ENCODE data around the gene KLC4.
A peak's percentile ranks its signal among the peaks of the same experiment; 100 is the strongest.
"Not testable (repeated sequence)": the region's sequence is repeated elsewhere in the genome, so short reads cannot be mapped to it uniquely, and the experiment has no call there.

KLC4 gene

GRCh38 chr6:43081043-43081442 is 21.6 kb downstream of the KLC4 start:
- Histone ChIP-seq H3K4me3 (ENCODE audit: insufficient read length, low read depth) (no peak overlapping the region), H3K9ac (ENCODE audit: insufficient read length, low read depth) (no peak overlapping the region), H3K36me3 (ENCODE audit: insufficient read depth, insufficient read length, low read length) (peaks cover 11% of the 10 kb centered on the region), H3K4me1 (ENCODE audit: insufficient read depth, insufficient read length) (peaks cover 8% of the 10 kb centered on the region), H3K27me3 (ENCODE audit: insufficient read depth, insufficient read length) (no peaks in the 10 kb centered on the region), H3K9me3 (ENCODE audit: insufficient read depth, low read length) (no peaks in the 10 kb centered on the region)
- no peak for TF ChIP-seq SUZ12 (IDR thresholded peaks at IDR 0.05; ENCODE audit: extremely low read depth, insufficient read depth, insufficient read length)
- no peak for TF ChIP-seq ZNF274 (IDR thresholded peaks at IDR 0.05; ENCODE audit: low read depth, low read length)
- no peak for TF ChIP-seq YY1 (IDR thresholded peaks at IDR 0.05; ENCODE audit: insufficient read depth, insufficient read length)
- no peak for DNase-seq (ENCODE audit: low read depth, low spot score)

- H3K4me3 ChIP-seq (ENCODE audit: insufficient read length, low read depth); H3K27me3 ChIP-seq (ENCODE audit: insufficient read depth, insufficient read length); DNase-seq (ENCODE audit: low read depth, low spot score); H3K4me1 ChIP-seq (ENCODE audit: insufficient read depth, insufficient read length); H3K9ac ChIP-seq (ENCODE audit: insufficient read length, low read depth); H3K9me3 ChIP-seq (ENCODE audit: insufficient read depth, low read length): not testable (repeated sequence)
- peaks cover 11% of the 10 kb centered on the region for H3K36me3 ChIP-seq (ENCODE audit: insufficient read depth, insufficient read length, low read length)
Observed at GRCh38 chr6:43081922-43082321, 22.5 kb downstream of the KLC4 start.

GRCh38 chr6:43082806-43083655 is 23.6 kb downstream of the KLC4 start:
- Histone ChIP-seq H3K27me3 (ENCODE audit: insufficient read depth, insufficient read length) (no peaks in the 10 kb centered on the region), H3K9ac (ENCODE audit: insufficient read length, low read depth) (no peak overlapping the region), H3K36me3 (ENCODE audit: insufficient read depth, insufficient read length, low read length) (peaks cover 9% of the 10 kb centered on the region), H3K9me3 (ENCODE audit: insufficient read depth, low read length) (no peaks in the 10 kb centered on the region), H3K4me3 (ENCODE audit: insufficient read length, low read depth) (no peak overlapping the region), H3K4me1 (ENCODE audit: insufficient read depth, insufficient read length) (peaks cover 5% of the 10 kb centered on the region)
- TF ChIP-seq SUZ12 (IDR thresholded peaks at IDR 0.05; ENCODE audit: extremely low read depth, insufficient read depth, insufficient read length) (no peak), YY1 (IDR thresholded peaks at IDR 0.05; ENCODE audit: insufficient read depth, insufficient read length) (no peak), ZNF274 (IDR thresholded peaks at IDR 0.05; ENCODE audit: low read depth, low read length) (no peak)
- DNase-seq (ENCODE audit: low read depth, low spot score): no peak

- Histone ChIP-seq H3K4me3 (ENCODE audit: insufficient read length, low read depth) (no peak overlapping the region), H3K9ac (ENCODE audit: insufficient read length, low read depth) (no peak overlapping the region), H3K27me3 (ENCODE audit: insufficient read depth, insufficient read length) (no peaks in the 10 kb centered on the region), H3K9me3 (ENCODE audit: insufficient read depth, low read length) (no peaks in the 10 kb centered on the region), H3K4me1 (ENCODE audit: insufficient read depth, insufficient read length) (peaks cover 3% of the 10 kb centered on the region), H3K36me3 (ENCODE audit: insufficient read depth, insufficient read length, low read length) (peaks cover 1% of the 10 kb centered on the region)
- no peak for DNase-seq (ENCODE audit: low read depth, low spot score)
- TF ChIP-seq SUZ12 (IDR thresholded peaks at IDR 0.05; ENCODE audit: extremely low read depth, insufficient read depth, insufficient read length) (no peak), YY1 (IDR thresholded peaks at IDR 0.05; ENCODE audit: insufficient read depth, insufficient read length) (no peak), ZNF274 (IDR thresholded peaks at IDR 0.05; ENCODE audit: low read depth, low read length) (no peak)
Observed at GRCh38 chr6:43086022-43086658, 26.7 kb downstream of the KLC4 start.

- no peak overlapping the region for H3K4me3 ChIP-seq (ENCODE audit: insufficient read length, low read depth)
- no peaks in the 10 kb centered on the region for H3K4me1 ChIP-seq (ENCODE audit: insufficient read depth, insufficient read length)
- no peak for DNase-seq (ENCODE audit: low read depth, low spot score)
- H3K9me3 ChIP-seq (ENCODE audit: insufficient read depth, low read length): no peaks in the 10 kb centered on the region
- TF ChIP-seq YY1 (IDR thresholded peaks at IDR 0.05; ENCODE audit: insufficient read depth, insufficient read length): no peak
- TF ChIP-seq SUZ12 (IDR thresholded peaks at IDR 0.05; ENCODE audit: extremely low read depth, insufficient read depth, insufficient read length): no peak
- TF ChIP-seq ZNF274 (IDR thresholded peaks at IDR 0.05; ENCODE audit: low read depth, low read length): no peak
- no peaks in the 10 kb centered on the region for H3K27me3 ChIP-seq (ENCODE audit: insufficient read depth, insufficient read length)
- H3K36me3 ChIP-seq (ENCODE audit: insufficient read depth, insufficient read length, low read length): no peaks in the 10 kb centered on the region
- no peak overlapping the region for H3K9ac ChIP-seq (ENCODE audit: insufficient read length, low read depth)
Observed at GRCh38 chr6:43088654-43089056, 29.2 kb downstream of the KLC4 start.

- TF ChIP-seq SUZ12 (IDR thresholded peaks at IDR 0.05; ENCODE audit: extremely low read depth, insufficient read depth, insufficient read length) (no peak), YY1 (IDR thresholded peaks at IDR 0.05; ENCODE audit: insufficient read depth, insufficient read length) (no peak), ZNF274 (IDR thresholded peaks at IDR 0.05; ENCODE audit: low read depth, low read length) (no peak)
- Histone ChIP-seq H3K27me3 (ENCODE audit: insufficient read depth, insufficient read length) (no peaks in the 10 kb centered on the region), H3K36me3 (ENCODE audit: insufficient read depth, insufficient read length, low read length) (no peaks in the 10 kb centered on the region), H3K4me1 (ENCODE audit: insufficient read depth, insufficient read length) (no peaks in the 10 kb centered on the region), H3K9me3 (ENCODE audit: insufficient read depth, low read length) (no peaks in the 10 kb centered on the region), H3K4me3 (ENCODE audit: insufficient read length, low read depth) (no peak overlapping the region), H3K9ac (ENCODE audit: insufficient read length, low read depth) (peak overlapping the region; percentile 54)
- DNase-seq (ENCODE audit: low read depth, low spot score): no peak
Observed at GRCh38 chr6:43089467-43089866, 30.0 kb downstream of the KLC4 start.

GRCh38 chr6:43089874-43090558 is 30.6 kb downstream of the KLC4 start:
- no peaks in the 10 kb centered on the region for H3K36me3 ChIP-seq (ENCODE audit: insufficient read depth, insufficient read length, low read length)
- no peaks in the 10 kb centered on the region for H3K27me3 ChIP-seq (ENCODE audit: insufficient read depth, insufficient read length)
- peak overlapping the region; percentile 54 for H3K9ac ChIP-seq (ENCODE audit: insufficient read length, low read depth)
- no peaks in the 10 kb centered on the region for H3K9me3 ChIP-seq (ENCODE audit: insufficient read depth, low read length)
- H3K4me1 ChIP-seq (ENCODE audit: insufficient read depth, insufficient read length): no peaks in the 10 kb centered on the region
- H3K4me3 ChIP-seq (ENCODE audit: insufficient read length, low read depth): no peak overlapping the region
- TF ChIP-seq SUZ12 (IDR thresholded peaks at IDR 0.05; ENCODE audit: extremely low read depth, insufficient read depth, insufficient read length) (no peak), ZNF274 (IDR thresholded peaks at IDR 0.05; ENCODE audit: low read depth, low read length) (no peak), YY1 (IDR thresholded peaks at IDR 0.05; ENCODE audit: insufficient read depth, insufficient read length) (no peak)
- no peak for DNase-seq (ENCODE audit: low read depth, low spot score)
